HG02938 (cell line): Measurements from ENCODE around the gene EVI5L.
"Not testable (repeated sequence)": the region's sequence is repeated elsewhere in the genome, so short reads cannot be mapped to it uniquely, and the experiment has no call there.

Experiments used
- ATAC-seq: cut with Tn5 transposase; IDR thresholded peaks from one replicate; pipeline ENCODE4 v1.9.1; 2021; ENCODE audit warnings: mild to moderate bottlenecking, moderate library complexity; ENCODE audit not compliant: unreplicated experiment

Gene EVI5L

DNA sequence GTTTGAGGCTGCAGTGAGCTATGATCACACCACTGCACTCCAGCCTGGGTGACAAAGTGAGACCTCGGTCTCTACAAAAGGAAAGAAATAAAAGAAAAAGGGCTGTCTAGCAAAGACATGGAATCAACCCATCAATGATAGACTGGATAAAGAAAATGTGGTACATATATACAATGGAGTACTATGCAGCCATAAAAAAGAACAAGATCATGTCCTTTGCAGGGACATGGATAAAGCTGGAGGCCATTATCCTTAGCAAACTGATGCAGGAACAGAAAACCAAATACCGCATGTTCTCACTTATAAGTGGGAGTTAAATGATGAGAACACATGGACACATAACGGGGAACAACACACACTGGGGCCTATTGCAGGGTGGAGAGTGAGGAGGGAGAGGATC lies 14.0 kb upstream of the EVI5L start:
- ATAC-seq = not testable (repeated sequence)

DNA sequence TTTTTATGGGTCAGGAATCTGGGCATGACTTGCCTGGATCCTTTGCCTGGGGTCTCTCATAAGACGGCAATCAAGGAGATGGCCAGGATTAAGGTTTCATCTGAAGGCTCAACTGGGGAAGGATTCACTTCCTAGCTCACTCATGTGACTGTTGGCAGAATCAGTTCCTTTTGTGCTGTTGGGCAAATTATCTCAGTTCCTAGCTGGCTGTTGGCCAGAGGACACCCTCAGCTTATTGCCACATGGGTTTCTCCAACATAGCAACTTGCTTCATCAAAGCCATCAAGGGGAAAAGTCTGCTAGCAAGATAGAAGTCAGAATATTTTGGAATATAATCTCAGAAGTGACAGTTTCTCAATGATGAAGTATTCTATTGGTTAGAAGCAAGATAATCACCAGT lies 12.2 kb upstream of the EVI5L start:
- no peak for ATAC-seq

DNA sequence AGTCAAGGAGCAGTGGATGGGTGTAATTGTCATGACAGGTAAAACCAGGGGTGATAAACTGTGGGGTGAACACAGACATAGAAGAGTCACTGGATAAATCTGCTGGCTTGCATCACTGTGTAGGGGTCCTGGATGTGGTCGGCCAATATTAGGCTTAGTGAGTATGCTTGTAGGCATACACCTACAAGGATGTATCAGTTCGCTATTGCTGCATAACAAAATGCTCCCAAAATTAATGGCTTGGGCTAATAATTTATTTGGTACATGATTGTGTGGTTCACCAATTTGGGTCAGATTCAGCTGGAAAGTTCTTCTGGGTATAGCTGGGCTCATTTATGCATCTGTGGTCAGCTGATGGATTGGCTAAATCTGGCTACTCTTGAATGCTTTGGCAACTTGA lies 11.2 kb upstream of the EVI5L start:
- no peak for ATAC-seq

DNA sequence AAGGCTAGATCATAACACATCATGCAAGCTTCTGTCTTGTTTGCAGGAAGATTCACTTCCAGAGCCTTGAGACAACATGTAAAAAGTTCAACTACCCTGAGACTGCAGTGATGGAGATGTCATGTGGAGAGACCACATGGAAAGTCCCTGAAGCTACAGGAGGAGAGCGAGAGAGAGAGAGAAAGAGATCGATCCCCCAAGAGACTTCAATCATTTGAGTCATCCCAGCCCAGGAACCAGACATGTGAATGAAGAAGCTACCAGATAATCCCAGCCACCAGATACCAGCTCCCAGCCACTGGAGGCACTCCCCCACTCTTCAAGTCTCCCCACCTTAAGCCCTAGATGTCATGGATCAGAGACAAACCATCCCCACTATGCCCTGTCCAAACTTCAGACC lies 10.7 kb upstream of the EVI5L start:
- no peak for ATAC-seq

DNA sequence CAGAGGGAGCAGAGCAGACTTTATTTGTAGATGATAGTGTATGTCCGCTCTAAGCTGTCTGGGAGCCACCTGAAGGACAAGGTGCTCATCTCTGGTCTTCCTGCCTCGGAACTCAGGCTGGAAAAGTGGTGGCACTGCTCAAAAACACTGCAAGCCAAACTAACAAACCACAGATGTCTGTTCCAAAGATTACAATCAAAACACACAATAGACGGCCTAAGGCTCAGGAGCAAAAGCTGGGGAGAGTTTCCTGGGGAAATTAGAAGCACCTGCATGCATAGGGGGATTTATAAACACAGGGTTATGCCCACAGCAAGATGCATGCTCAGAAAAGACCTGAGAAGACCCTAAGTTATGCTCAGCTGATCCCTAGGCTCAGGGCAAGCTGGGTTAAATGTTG lies 9.4 kb upstream of the EVI5L start:
- ATAC-seq = no peak

DNA sequence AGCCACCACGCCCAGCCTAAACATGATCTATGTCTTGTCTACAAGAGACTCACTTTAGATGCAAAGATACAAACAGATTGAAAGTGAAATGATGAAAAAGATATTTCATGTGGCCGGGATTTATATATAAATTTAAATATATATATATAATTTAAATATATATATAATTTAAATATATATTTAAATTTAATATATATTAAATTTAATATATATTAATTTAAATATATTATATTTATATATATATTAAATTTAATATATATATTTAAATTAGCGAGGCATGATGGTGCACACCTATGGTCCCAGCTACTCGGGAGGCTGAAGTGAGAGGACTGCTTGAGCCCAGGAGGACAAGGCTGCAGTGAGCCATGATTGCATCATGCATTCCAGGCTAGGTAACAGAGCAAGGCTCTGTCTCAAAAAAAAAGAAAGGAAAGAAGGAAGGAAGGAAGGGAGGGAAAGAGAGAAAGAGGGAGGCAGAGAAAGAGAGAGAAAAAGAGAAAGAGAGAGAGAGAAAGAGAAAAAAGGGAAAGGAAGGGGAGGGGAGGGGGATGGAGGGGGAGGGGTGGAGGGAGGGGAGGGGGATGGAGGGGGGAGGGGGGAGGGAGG lies 7.0 kb upstream of the EVI5L start:
- ATAC-seq = no peak

DNA sequence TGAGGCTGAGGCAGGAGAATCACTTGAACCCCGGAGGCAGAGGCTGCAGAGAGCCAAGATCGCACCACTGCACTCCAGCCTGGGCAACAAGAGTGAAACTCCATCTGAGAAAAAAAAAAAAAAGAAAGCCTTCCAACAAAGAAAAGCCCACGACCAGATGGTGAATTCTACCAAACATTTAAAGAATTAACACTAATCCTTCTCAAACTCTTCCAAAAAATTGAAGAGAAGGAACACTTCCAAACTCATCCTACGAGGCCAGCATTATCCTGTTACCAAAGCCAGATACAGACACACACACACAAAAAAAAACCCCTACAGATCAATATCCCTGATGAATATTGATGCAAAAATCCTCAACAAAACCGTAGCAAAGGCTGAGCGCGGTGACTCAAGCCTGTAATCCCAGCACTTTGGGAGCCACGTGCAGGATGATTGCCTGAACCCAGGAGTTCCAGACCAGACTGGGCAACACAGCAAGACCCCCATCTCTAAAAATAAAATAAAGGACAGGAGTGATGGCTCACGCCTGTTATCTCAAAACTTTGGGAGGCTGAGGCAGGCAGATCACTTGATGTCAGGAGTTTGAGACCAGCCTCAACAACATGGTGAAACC lies 6.2 kb upstream of the EVI5L start:
- ATAC-seq = no peak

DNA sequence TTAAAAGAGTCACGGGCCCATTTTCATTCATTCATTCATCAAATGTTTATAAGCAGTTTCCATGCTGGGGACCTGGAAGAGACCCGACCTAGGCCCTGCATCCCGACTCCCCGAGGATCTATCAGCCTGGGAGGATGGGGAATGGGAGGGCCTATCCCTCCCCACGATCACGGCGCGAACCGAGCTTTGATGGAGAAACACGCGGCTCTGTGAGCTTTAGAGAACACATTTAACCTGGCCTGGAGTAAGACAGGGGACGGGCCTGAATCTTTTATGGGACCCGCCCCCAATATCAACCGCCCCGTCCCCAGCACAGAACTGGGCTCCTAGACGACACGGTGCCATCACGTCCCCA lies 875 bp upstream of the EVI5L start:
- ATAC-seq = no peak

DNA sequence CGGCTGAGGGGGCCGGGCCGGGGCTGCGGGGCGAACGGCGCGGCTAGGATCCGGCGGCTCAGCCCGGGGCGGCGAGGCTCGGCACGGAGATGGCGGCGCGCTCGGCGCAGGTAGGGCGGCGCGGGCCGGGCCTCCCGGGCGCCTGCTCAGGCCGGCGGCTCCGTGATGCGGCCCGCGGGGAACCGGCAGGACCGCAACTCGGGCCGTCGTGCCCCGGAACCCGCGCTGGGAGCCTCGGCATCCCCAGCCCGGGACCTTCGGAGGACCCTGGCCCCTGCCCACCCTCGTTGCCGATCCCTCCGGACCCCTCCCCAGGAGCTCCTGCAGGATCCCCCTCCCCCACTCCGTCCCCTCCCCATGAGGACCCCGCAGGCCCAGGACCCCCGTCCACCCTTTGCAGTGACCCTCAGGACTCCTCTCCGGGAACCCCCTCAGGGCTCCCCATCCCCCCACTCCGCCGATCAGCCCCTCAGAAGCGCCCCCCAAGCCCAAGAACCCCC lies 304 bp downstream of the EVI5L start:
- peak; percentile 1 for ATAC-seq

DNA sequence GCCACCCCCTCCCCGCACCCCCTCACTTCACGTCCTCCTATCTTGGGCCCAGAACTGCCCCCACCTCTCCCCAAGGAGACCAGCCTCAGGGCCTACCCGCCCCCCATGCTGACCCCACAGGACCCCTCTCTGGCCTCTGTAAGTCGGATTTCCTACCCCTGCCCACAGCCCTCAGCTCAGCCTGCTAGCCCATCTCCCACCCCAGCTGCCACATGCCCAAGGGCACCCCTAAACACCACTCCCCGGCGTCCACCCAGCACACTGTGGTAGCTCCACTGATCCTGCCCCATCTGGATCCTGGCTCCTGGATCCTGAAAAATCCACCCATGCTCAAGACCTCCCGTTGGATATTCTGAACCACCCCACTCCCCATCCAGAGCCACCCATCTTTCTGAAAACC lies 805 bp downstream of the EVI5L start:
- ATAC-seq = no peak

DNA sequence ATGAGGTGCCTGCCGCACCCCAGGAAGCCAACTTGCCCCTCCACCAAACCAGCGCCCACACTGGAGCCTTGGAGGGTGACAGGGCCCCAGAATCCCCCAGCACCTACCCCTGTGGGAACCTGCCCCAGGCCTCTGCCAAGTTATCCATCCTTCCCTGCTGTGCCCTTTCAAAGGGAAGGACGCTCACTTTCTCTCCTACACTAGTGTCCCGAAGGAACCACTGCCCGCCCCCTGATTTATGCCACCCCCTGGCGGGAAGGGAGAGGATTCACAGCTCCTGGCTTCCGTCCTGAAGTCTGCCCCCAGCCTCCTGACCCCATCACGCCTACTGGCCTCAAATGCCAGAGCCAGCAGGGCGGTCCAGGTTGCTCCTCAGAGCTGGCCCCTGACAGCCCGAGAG lies 1.4 kb downstream of the EVI5L start:
- no peak for ATAC-seq

DNA sequence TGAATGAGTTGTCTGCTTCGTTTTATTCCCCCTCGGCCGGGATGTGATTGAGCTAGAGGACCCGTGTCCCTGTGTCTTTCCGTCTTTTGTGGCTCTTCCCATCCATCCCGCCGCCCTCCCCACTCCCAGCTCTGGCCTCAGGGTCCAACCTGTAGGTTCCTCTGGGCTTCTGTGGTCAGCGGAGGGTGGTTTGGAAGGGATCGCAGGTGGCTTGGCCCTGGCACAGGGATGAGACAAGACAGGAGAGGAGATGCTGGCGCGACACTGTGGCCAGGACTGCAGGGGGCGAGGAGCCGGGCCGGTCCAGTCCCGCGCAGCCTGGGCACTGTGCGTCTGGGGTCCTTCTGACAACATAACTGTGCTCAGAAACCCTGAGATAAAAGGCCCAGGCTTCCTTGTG lies 2.0 kb downstream of the EVI5L start:
- ATAC-seq = no peak

DNA sequence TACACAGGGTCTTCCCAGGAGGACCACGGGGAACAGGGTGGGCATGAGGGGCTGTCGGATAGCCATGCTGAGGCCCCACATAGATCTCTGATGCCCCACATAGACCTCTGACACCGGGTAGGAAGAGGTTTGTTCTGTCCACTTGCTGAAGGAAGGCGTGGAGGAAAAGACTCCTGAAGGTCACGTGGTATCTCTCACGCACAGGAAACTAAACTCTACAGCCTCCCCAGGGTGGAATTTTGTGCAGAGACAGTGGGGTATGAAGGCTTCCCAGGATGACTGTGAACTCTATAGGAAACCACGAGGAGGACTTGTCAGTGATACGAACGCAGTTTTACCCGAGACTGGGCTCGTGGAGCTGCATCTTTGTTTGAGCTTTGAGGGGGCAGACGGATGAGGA lies 2.8 kb downstream of the EVI5L start:
- no peak for ATAC-seq

DNA sequence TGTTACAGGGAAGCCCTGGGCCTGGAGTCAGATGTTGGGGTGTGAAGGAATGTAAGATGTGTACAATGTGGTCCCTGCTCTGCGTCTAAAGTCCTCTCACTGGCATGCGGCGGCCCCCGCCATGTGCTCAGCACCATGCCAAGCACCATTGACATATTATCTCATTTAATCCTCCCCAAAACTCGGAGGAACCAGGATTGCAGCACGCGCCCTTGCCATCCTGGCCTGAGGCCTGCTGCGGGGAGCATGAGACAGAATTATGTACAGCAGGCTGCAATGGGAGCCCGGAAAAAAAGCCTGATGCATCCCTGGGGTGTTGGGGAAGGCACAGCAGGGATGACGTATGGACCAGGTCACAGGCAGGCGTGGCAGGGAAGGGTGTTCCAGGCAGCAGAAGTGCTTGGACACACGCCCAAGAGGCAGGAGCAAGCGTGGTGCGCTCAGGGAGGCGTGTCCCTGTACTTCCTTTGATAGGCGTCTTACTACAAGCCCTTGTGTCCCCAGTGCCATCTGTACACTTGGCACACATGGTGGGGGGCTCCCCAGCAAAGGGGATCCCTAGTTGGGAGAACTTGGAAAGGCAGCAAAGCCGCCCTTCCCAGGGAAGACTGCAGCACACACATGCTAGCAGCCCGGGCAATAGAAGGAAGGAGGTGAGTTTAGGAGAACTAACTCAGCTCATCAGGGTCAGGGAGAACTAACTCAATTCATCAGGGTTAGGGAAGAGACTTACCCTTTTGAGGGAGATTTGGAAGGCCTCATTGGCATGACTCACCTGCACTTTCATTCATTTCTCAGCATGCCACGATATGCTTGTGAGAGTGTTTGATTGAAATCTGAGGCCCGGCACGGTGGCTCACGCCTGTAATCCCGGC lies 3.4 kb downstream of the EVI5L start:
- no peak for ATAC-seq

DNA sequence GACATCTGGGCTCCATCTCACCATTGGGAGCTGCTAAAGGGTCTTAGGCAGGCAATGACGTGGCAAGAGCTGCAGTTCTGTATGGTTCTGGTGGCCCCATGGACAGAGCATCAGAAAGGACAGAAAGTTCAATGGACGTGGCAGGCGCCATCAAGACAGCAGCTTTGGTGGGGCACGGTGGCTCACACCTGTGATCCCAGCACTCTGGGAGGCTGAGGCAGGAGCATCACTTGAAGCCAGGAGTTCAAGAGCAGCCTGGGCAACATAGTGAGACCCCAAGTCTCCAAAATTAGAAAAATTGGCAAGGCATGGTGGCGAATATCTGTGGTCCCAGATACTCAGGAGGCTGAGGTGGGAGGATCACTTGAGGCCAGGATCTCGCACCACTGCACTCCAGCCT lies 9.5 kb downstream of the EVI5L start:
- ATAC-seq = no peak

DNA sequence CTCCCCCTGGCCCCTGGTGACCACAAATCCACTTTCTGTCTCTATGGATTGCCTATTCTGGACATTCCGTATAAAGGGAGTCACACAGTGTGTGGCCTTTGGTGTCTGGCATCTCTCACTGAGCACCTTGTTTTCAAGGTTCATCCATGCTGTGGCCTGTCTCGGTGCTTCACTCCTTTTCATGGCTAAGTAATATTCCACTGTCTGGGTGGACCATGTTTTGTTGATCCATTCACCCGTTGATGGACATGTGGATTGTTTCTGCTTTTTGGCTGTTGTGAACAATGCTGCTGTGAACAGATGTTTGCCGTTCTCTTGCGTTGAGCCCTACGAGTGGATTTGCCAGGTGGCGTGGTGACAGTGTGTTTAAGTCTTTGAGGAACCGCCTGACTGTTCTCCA lies 10.6 kb downstream of the EVI5L start:
- ATAC-seq = no peak

DNA sequence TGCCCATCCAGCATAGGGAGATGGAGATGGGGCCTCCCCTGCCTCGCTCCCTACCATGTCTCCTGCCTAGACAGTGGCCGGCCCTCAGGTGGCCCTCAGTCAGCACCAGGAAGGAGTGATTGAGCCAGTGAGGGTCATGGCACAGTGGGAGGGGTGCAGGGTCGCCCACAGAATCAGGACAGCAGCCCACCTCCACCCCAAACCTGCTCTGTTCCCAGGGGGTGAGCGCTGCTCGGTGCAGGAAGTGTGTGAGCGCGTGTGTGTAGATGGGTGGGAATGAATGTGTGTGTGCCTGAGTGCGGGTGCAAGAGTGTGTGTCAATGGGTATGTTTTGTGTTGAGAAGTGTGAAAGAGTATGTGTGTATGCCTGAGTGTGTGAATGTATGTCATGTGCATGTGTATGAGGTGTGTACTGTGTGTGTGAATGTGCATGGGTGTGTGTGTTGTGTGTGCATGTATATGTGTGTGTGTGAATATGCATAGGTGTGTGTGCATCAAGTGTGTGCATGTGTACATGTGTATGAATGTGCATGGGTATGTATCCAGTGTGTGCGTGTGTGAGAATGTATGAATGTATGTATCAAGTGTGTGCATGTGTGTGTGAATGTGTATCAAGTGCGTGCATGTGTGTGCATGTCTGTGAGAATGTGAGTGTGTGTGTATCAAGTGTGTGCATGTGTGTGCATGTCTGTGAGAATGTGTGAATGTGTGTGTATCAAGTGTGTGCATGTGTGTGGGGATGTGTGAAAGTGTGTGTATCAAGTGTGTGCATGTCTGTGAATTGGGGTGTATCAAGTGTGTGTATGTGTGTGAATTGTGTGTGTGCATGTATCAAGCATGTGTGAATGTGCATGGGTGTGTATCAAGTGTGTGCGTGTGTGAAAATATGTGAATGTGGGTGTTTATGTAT lies 12.0 kb downstream of the EVI5L start:
- ATAC-seq = no peak

DNA sequence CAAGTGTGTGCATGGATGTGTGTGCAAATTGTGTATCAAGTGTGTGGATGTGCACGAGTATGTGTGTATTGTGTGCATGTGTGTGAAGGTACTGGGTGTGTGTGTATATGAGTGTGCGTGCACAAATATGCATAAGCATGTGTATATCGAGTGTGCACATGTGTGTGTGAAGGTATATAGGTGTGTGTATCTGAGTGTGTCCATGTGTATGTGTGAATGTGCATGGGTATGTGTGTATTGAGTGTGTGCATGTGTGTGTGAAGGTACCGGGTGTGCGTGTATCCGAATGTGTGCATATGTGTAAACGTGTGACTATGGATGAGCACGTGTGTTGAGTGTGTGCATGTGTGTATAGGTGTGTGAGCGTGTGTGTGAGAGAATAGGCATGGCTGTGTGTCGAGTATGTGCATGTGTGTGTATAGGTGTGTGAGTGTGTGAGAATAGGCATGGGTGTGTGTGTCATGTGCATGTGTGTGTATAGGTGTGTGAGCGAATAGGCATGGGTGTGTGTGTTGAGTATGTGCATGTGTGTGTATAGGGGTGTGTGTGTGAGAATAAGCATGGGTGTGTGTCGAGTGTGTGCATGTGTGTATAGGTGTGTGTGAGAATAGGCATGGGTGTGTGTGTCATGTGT lies 12.8 kb downstream of the EVI5L start:
- no peak for ATAC-seq

DNA sequence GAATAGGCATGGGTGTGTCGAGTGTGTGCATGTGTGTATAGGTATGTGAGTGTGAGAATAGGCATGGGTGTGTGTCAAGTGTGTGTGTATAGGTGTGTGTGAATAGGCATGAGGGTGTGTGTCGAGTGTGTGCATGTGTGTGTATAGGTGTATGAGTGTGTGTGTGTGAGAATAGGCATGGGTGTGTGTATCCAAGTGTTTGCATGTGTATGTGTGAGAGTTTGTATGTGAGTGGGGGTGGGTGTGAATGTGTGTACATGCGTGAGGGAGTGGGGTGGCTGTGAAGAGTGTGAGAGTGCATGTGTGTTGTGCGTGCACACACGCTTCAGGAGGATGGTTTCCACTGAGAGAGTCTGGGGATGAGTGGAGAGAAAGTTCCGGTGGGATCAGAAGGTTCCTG lies 13.5 kb downstream of the EVI5L start:
- ATAC-seq = no peak

DNA sequence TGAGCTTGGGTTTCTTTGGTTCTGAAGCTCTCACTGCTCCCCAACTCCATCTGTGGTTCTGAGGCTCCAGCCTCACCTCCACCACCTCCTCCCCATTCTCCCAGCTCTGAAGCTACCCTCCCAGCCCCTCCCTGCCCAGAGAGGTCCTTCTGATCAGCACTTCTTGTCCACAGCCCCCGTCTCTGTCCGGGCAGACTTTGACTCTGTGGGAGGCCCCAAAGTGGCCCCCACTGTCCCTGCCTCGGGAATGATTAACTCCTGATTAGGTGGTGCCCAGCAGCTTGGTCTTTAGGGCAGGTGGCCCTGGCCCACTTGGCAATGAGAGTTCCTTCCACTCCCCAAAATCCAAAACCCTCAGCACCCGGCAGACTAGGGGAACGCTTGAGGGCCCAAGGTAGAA lies 14.4 kb downstream of the EVI5L start:
- ATAC-seq = no peak

DNA sequence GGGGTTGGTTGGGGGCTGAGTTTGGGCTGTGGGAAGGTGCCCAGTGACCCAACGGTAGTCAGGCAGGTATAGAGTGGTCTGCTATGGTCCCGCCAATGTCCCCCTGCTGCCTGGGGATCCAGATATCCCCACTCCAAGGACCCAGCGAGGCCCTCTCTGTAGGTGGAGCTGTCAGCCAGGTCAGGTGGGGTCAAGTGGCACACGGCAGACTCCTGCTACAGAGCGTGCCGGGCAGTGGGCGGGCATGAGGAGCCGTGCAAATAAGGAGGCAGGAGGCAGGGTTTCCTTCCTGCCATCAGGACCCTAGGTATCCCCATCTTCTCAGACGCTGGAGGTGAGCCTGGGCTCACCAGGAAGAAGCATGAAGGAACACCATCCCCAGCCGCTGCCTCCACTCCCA lies 14.9 kb downstream of the EVI5L start:
- ATAC-seq = no peak
